Measurements from ENCODE around the gene ARHGAP15. TPM values are rescaled to one million over a fixed set of nuclear protein-coding genes. Genes with fewer than 3 reads are reported as not detected.
"Not testable (repeated sequence)": the region's sequence is repeated elsewhere in the genome, so short reads cannot be mapped to it uniquely, and the experiment has no call there.

ARHGAP15 gene
- total and polyA plus RNA-seq, 2 experiments from 2014 or later: 0.26 TPM; not detected in 1

- not testable (repeated sequence) for H3K27ac Mint-ChIP-seq; H3K4me1 ChIP-seq (ENCODE audit: insufficient read depth); H3F3A ChIP-seq (replicated peaks; ENCODE audit: low read depth); H3K79me2 ChIP-seq (replicated peaks; ENCODE audit: insufficient read depth); H3K9me2 ChIP-seq (ENCODE audit: insufficient read depth); H3K27me3 ChIP-seq (ENCODE audit: insufficient read depth); DNase-seq (ENCODE audit: low spot score); H3K36me3 ChIP-seq (ENCODE audit: insufficient read depth); H3K4me3 ChIP-seq; H3K4me3 Mint-ChIP-seq; H2AFZ ChIP-seq; H4K20me1 ChIP-seq (replicated peaks; ENCODE audit: insufficient read depth); ATAC-seq; H3K27me3 Mint-ChIP-seq (ENCODE audit: insufficient read depth, low read depth, poor library complexity); H3K27ac ChIP-seq (ENCODE audit: low read depth); H3K4me2 ChIP-seq
- Mint-ChIP-seq H3K4me1 (peaks cover 19% of the 10 kb centered on the region), H3K36me3 (ENCODE audit: low read depth) (peaks cover 28% of the 10 kb centered on the region; the same call in 2 of the 3 replicates), H3K9me3 (peaks cover 46% of the 10 kb centered on the region)
Measured at GRCh38 chr2:143541899-143542298, 412.7 kb downstream of the ARHGAP15 start.

DNA sequence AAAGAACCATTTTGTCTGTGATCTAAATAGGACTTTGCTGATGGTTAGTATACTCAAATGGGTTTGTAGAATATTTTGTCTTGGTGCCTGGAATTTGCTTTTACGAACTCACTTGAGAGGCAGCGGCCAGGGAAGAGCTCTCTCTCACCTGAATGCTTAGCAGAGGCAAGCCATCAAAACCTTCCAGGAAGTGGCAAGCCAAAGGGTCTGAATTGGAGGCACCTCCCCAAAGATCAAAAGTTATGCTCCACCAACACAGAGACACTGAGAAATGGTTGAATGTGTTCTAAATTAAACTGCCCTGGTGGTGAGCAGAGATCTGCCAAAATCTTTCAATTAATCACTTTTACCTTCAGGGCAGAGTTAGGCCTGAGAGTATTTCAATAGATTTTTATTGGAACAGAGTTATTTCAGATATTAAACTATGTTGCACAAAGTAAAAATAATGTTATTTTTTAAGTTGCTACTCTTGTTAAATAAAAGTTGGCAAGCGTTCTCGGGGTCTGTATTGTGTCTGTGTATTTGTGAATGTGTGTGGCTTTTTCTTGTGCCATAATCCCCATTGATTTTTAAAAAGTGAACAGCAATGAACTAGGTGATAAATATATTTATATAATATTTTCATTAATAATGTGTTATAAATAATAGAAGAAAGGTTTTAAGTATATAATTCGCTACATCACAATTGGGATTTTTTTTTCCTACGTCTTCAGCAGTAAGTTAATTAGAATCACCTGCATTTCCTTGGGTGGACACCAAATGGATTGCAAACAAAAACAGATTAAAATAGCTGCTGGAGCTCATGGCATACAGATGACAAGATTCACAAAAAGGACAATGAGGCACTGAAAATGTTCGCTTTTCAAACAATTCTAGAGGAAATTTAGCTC lies 416.1 kb downstream of the ARHGAP15 start:
- Histone ChIP-seq H4K20me1 (replicated peaks; ENCODE audit: insufficient read depth) (no peaks in the 10 kb centered on the region), H3K4me3 (no peak overlapping the region), H3K36me3 (ENCODE audit: insufficient read depth) (no peaks in the 10 kb centered on the region; the same call in 1 of the 2 replicates), H3K4me2 (no peak overlapping the region; the same call in 1 of the 2 replicates), H3K9me2 (ENCODE audit: insufficient read depth) (no peaks in the 10 kb centered on the region), H3K79me2 (replicated peaks; ENCODE audit: insufficient read depth) (no peaks in the 10 kb centered on the region), H3K27me3 (ENCODE audit: insufficient read depth) (no peaks in the 10 kb centered on the region), H3K4me1 (ENCODE audit: insufficient read depth) (peaks cover 7% of the 10 kb centered on the region), H3F3A (replicated peaks; ENCODE audit: low read depth) (no peaks in the 10 kb centered on the region), H3K27ac (ENCODE audit: low read depth) (0 out of 2 replicates have a peak overlapping the region, but pooled peaks have one; percentile 47), H2AFZ (peak overlapping the region; percentile 72; the same call in 1 of the 2 replicates)
- DNase-seq (ENCODE audit: low spot score): no peak
- H3K9me3 Mint-ChIP-seq: peaks cover 25% of the 10 kb centered on the region
- no peaks in the 10 kb centered on the region for H3K27me3 Mint-ChIP-seq (ENCODE audit: insufficient read depth, low read depth, poor library complexity)
- H3K4me3 Mint-ChIP-seq: no peak overlapping the region
- no peak for ATAC-seq
- H3K4me1 Mint-ChIP-seq: peaks cover 19% of the 10 kb centered on the region
- H3K36me3 Mint-ChIP-seq (ENCODE audit: low read depth): peaks cover 25% of the 10 kb centered on the region; the same call in 2 of the 3 replicates
- no peak overlapping the region for H3K27ac Mint-ChIP-seq
- TF ChIP-seq STAT1 (IDR thresholded peaks at IDR 0.05; ENCODE audit: unreplicated experiment) (no peak), JUNB (IDR thresholded peaks at IDR 0.05; ENCODE audit: unreplicated experiment) (no peak), EZH2 (IDR thresholded peaks at IDR 0.05; ENCODE audit: low read depth, unreplicated experiment) (no peak), EZH2phosphoT487 (IDR thresholded peaks at IDR 0.05; ENCODE audit: unreplicated experiment) (no peak), ZNF114 (CRISPR knock-in tag; IDR thresholded peaks at IDR 0.05) (no peak), REST (IDR thresholded peaks at IDR 0.05; ENCODE audit: unreplicated experiment) (no peak), POLR2AphosphoS5 (IDR thresholded peaks at IDR 0.05; ENCODE audit: low read depth) (no peak)
- TF ChIP-seq, protein P1, sequence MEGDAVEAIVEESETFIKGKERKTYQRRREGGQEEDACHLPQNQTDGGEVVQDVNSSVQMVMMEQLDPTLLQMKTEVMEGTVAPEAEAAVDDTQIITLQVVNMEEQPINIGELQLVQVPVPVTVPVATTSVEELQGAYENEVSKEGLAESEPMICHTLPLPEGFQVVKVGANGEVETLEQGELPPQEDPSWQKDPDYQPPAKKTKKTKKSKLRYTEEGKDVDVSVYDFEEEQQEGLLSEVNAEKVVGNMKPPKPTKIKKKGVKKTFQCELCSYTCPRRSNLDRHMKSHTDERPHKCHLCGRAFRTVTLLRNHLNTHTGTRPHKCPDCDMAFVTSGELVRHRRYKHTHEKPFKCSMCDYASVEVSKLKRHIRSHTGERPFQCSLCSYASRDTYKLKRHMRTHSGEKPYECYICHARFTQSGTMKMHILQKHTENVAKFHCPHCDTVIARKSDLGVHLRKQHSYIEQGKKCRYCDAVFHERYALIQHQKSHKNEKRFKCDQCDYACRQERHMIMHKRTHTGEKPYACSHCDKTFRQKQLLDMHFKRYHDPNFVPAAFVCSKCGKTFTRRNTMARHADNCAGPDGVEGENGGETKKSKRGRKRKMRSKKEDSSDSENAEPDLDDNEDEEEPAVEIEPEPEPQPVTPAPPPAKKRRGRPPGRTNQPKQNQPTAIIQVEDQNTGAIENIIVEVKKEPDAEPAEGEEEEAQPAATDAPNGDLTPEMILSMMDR (conservative IDR thresholded peaks at IDR 0.05; ENCODE audit: low read depth in 2 of 2): no peak
- TF ChIP-seq, protein P2, sequence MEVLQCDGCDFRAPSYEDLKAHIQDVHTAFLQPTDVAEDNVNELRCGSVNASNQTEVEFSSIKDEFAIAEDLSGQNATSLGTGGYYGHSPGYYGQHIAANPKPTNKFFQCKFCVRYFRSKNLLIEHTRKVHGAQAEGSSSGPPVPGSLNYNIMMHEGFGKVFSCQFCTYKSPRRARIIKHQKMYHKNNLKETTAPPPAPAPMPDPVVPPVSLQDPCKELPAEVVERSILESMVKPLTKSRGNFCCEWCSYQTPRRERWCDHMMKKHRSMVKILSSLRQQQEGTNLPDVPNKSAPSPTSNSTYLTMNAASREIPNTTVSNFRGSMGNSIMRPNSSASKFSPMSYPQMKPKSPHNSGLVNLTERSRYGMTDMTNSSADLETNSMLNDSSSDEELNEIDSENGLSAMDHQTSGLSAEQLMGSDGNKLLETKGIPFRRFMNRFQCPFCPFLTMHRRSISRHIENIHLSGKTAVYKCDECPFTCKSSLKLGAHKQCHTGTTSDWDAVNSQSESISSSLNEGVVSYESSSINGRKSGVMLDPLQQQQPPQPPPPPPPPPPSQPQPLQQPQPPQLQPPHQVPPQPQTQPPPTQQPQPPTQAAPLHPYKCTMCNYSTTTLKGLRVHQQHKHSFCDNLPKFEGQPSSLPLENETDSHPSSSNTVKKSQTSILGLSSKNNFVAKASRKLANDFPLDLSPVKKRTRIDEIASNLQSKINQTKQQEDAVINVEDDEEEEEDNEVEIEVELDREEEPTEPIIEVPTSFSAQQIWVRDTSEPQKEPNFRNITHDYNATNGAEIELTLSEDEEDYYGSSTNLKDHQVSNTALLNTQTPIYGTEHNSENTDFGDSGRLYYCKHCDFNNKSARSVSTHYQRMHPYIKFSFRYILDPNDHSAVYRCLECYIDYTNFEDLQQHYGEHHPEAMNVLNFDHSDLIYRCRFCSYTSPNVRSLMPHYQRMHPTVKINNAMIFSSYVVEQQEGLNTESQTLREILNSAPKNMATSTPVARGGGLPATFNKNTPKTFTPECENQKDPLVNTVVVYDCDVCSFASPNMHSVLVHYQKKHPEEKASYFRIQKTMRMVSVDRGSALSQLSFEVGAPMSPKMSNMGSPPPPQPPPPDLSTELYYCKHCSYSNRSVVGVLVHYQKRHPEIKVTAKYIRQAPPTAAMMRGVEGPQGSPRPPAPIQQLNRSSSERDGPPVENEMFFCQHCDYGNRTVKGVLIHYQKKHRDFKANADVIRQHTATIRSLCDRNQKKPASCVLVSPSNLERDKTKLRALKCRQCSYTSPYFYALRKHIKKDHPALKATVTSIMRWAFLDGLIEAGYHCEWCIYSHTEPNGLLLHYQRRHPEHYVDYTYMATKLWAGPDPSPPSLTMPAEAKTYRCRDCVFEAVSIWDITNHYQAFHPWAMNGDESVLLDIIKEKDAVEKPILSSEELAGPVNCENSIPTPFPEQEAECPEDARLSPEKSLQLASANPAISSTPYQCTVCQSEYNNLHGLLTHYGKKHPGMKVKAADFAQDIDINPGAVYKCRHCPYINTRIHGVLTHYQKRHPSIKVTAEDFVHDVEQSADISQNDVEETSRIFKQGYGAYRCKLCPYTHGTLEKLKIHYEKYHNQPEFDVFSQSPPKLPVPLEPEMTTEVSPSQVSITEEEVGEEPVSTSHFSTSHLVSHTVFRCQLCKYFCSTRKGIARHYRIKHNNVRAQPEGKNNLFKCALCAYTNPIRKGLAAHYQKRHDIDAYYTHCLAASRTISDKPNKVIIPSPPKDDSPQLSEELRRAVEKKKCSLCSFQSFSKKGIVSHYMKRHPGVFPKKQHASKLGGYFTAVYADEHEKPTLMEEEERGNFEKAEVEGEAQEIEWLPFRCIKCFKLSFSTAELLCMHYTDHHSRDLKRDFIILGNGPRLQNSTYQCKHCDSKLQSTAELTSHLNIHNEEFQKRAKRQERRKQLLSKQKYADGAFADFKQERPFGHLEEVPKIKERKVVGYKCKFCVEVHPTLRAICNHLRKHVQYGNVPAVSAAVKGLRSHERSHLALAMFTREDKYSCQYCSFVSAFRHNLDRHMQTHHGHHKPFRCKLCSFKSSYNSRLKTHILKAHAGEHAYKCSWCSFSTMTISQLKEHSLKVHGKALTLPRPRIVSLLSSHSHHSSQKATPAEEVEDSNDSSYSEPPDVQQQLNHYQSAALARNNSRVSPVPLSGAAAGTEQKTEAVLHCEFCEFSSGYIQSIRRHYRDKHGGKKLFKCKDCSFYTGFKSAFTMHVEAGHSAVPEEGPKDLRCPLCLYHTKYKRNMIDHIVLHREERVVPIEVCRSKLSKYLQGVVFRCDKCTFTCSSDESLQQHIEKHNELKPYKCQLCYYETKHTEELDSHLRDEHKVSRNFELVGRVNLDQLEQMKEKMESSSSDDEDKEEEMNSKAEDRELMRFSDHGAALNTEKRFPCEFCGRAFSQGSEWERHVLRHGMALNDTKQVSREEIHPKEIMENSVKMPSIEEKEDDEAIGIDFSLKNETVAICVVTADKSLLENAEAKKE (CRISPR knock-in tag; IDR thresholded peaks at IDR 0.05): no peak

Data from GM23338 (cell line).